ENCODE data around the gene LSM10.

GRCh38 chr1:36345353-36345752 is 52.4 kb downstream of the LSM10 start:
- TF ChIP-seq CREB1 (CRISPR knock-in tag; IDR thresholded peaks at IDR 0.05): no peak
- no peak for TF ChIP-seq CTCF (IDR thresholded peaks at IDR 0.05)
- TF ChIP-seq TCF7 (CRISPR knock-in tag; IDR thresholded peaks at IDR 0.05; ENCODE audit: low read depth): no peak
- TF ChIP-seq, protein P1, sequence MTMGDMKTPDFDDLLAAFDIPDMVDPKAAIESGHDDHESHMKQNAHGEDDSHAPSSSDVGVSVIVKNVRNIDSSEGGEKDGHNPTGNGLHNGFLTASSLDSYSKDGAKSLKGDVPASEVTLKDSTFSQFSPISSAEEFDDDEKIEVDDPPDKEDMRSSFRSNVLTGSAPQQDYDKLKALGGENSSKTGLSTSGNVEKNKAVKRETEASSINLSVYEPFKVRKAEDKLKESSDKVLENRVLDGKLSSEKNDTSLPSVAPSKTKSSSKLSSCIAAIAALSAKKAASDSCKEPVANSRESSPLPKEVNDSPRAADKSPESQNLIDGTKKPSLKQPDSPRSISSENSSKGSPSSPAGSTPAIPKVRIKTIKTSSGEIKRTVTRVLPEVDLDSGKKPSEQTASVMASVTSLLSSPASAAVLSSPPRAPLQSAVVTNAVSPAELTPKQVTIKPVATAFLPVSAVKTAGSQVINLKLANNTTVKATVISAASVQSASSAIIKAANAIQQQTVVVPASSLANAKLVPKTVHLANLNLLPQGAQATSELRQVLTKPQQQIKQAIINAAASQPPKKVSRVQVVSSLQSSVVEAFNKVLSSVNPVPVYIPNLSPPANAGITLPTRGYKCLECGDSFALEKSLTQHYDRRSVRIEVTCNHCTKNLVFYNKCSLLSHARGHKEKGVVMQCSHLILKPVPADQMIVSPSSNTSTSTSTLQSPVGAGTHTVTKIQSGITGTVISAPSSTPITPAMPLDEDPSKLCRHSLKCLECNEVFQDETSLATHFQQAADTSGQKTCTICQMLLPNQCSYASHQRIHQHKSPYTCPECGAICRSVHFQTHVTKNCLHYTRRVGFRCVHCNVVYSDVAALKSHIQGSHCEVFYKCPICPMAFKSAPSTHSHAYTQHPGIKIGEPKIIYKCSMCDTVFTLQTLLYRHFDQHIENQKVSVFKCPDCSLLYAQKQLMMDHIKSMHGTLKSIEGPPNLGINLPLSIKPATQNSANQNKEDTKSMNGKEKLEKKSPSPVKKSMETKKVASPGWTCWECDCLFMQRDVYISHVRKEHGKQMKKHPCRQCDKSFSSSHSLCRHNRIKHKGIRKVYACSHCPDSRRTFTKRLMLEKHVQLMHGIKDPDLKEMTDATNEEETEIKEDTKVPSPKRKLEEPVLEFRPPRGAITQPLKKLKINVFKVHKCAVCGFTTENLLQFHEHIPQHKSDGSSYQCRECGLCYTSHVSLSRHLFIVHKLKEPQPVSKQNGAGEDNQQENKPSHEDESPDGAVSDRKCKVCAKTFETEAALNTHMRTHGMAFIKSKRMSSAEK (CRISPR knock-in tag; IDR thresholded peaks at IDR 0.05; ENCODE audit: borderline replicate concordance): no peak
- TF ChIP-seq, protein P2, sequence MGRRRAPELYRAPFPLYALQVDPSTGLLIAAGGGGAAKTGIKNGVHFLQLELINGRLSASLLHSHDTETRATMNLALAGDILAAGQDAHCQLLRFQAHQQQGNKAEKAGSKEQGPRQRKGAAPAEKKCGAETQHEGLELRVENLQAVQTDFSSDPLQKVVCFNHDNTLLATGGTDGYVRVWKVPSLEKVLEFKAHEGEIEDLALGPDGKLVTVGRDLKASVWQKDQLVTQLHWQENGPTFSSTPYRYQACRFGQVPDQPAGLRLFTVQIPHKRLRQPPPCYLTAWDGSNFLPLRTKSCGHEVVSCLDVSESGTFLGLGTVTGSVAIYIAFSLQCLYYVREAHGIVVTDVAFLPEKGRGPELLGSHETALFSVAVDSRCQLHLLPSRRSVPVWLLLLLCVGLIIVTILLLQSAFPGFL (CRISPR knock-in tag; IDR thresholded peaks at IDR 0.05; ENCODE audit: borderline replicate concordance): no peak
- TF ChIP-seq, protein P3, sequence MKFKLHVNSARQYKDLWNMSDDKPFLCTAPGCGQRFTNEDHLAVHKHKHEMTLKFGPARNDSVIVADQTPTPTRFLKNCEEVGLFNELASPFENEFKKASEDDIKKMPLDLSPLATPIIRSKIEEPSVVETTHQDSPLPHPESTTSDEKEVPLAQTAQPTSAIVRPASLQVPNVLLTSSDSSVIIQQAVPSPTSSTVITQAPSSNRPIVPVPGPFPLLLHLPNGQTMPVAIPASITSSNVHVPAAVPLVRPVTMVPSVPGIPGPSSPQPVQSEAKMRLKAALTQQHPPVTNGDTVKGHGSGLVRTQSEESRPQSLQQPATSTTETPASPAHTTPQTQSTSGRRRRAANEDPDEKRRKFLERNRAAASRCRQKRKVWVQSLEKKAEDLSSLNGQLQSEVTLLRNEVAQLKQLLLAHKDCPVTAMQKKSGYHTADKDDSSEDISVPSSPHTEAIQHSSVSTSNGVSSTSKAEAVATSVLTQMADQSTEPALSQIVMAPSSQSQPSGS (CRISPR knock-in tag; IDR thresholded peaks at IDR 0.05; ENCODE audit: borderline replicate concordance, low read depth): no peak
- no peak for TF ChIP-seq FOXP1 (CRISPR knock-in tag; IDR thresholded peaks at IDR 0.05; ENCODE audit: borderline replicate concordance)
- TF ChIP-seq FOXP4 (CRISPR knock-in tag; IDR thresholded peaks at IDR 0.05): no peak
